ENCODE results near the gene OPCML. TPM values are rescaled to one million over a fixed set of nuclear protein-coding genes. Genes with fewer than 3 reads are reported as not detected.

OPCML gene
- polyA plus RNA-seq, 3 donors: not detected

GRCh38 chr11:132788816-132789325, 743.4 kb downstream of the OPCML start:
- WGBS (ENCODE audit: insufficient coverage): 89% methylated on average over 5 of the region's 6 CpGs

DNA sequence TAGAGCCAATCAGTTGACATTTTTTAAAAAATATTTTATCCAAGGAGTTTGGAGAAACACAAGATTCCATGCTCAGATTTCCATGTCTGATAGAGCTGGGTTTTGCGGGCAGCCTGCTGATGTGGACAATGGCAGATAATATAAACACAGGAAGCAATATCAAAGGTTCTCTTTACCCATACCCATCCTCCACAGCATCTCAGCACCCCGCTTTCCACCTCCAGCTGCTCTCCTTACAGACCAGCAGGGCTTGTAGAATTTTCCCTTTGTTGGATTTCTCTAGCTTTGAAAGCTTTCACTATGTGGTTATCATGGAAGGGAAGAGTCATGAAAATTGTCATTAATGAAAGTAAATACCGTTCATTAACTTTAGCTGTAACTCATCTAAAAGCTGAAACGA, 746.4 kb downstream of the OPCML start:
- Histone ChIP-seq H3K79me2 (ENCODE audit: insufficient read depth, low read length) (no peaks in the 10 kb centered on the region), H3K9ac (ENCODE audit: insufficient read depth, low read length, poor library complexity, severe bottlenecking) (no peak overlapping the region), H3K9me3 (replicated peaks in 1 of 2; ENCODE audit: control insufficient read depth in 1 of 2, insufficient read depth in 1 of 2, low read length in 2 of 2) (no peaks in the 10 kb centered on the region), H3K36me3 (replicated peaks in 1 of 2; ENCODE audit: control insufficient read depth in 1 of 2, insufficient read depth in 2 of 2, low read length in 2 of 2) (no peaks in the 10 kb centered on the region), H3K4me1 (ENCODE audit: control insufficient read depth in 1 of 2, insufficient read depth in 2 of 2, low read length in 2 of 2) (no peaks in the 10 kb centered on the region), H3K4me2 (replicated peaks; ENCODE audit: extremely low read depth, low read length, poor library complexity, severe bottlenecking) (no peak overlapping the region), H4K20me1 (ENCODE audit: insufficient read depth, low read length) (no peaks in the 10 kb centered on the region), H2AFZ (ENCODE audit: insufficient read depth, low read depth, low read length, poor library complexity, severe bottlenecking) (no peak overlapping the region), H3K4me3 (replicated peaks in 1 of 3; ENCODE audit: low read depth in 2 of 3, low read length in 3 of 3) (no peak overlapping the region), H3K27ac (ENCODE audit: low read depth in 1 of 2, low read length in 2 of 2) (no peak overlapping the region), H3K27me3 (ENCODE audit: control insufficient read depth in 2 of 2, insufficient read depth in 2 of 2, low read length in 2 of 2) (no peaks in the 10 kb centered on the region)
- H3K36me3 Mint-ChIP-seq: no peaks in the 10 kb centered on the region
- peaks cover 0 to 2% (median 2%) of the 10 kb centered on the region in 3 donors for H3K27me3 Mint-ChIP-seq (ENCODE audit: low read depth in 3 of 3)
- intact Hi-C loops (cut with micrococcal nuclease): no loop called here
- TF ChIP-seq CTCF (IDR thresholded peaks at IDR 0.05): no peak
- no peak overlapping the region for H3K27ac Mint-ChIP-seq
- H3K9me3 Mint-ChIP-seq: peaks cover 0 to 5% (median 0%) of the 10 kb centered on the region in 7 donors
- WGBS (ENCODE audit: insufficient coverage): no CpG with 5 or more reads among the region's 4 CpGs
- DNase-seq: no peak
- no peaks in the 10 kb centered on the region for H3K4me1 Mint-ChIP-seq
- no peak overlapping the region for H3K4me3 Mint-ChIP-seq

More at GRCh38 chr11:132788816-132789325, 743.4 kb downstream of the OPCML start:
- H3K27ac ChIP-seq (ENCODE audit: low read depth in 1 of 2, low read length in 2 of 2): no peak overlapping the region
- H3K27ac Mint-ChIP-seq: no peak overlapping the region
- no peaks in the 10 kb centered on the region for H3K27me3 ChIP-seq (ENCODE audit: control insufficient read depth in 2 of 2, insufficient read depth in 2 of 2, low read length in 2 of 2)
- no peak overlapping the region for H3K4me3 Mint-ChIP-seq
- no peak overlapping the region for H3K4me2 ChIP-seq (replicated peaks; ENCODE audit: extremely low read depth, low read length, poor library complexity, severe bottlenecking)
- no peak overlapping the region for H2AFZ ChIP-seq (ENCODE audit: insufficient read depth, low read depth, low read length, poor library complexity, severe bottlenecking)
- TF ChIP-seq CTCF (IDR thresholded peaks at IDR 0.05): no peak
- peaks cover 0 to 5% of the 10 kb centered on the region in 2 donors for H3K9me3 ChIP-seq (replicated peaks in 1 of 2; ENCODE audit: control insufficient read depth in 1 of 2, insufficient read depth in 1 of 2, low read length in 2 of 2)
- no peaks in the 10 kb centered on the region for H3K4me1 Mint-ChIP-seq
- H3K9me3 Mint-ChIP-seq: peaks cover 0 to 7% (median 3%) of the 10 kb centered on the region in 7 donors
- H3K9ac ChIP-seq (ENCODE audit: insufficient read depth, low read length, poor library complexity, severe bottlenecking): no peak overlapping the region
- peaks cover 0 to 2% (median 0%) of the 10 kb centered on the region in 3 donors for H3K27me3 Mint-ChIP-seq (ENCODE audit: low read depth in 3 of 3)
- DNase-seq: no peak
- no peaks in the 10 kb centered on the region for H3K36me3 ChIP-seq (replicated peaks in 1 of 2; ENCODE audit: control insufficient read depth in 1 of 2, insufficient read depth in 2 of 2, low read length in 2 of 2)
- H4K20me1 ChIP-seq (ENCODE audit: insufficient read depth, low read length): no peaks in the 10 kb centered on the region
- H3K36me3 Mint-ChIP-seq: no peaks in the 10 kb centered on the region
- no peaks in the 10 kb centered on the region for H3K79me2 ChIP-seq (ENCODE audit: insufficient read depth, low read length)
- no peaks in the 10 kb centered on the region for H3K4me1 ChIP-seq (ENCODE audit: control insufficient read depth in 1 of 2, insufficient read depth in 2 of 2, low read length in 2 of 2)
- intact Hi-C loops (cut with micrococcal nuclease): no loop called here
- H3K4me3 ChIP-seq (replicated peaks in 1 of 3; ENCODE audit: low read depth in 2 of 3, low read length in 3 of 3): no peak overlapping the region
